HepG2 (cell line): ENCODE results near the gene TULP4. TPM values are rescaled to one million over a fixed set of nuclear protein-coding genes. Genes with fewer than 3 reads are reported as not detected.
A peak's percentile ranks its signal among the peaks of the same experiment; 100 is the strongest.

Experiments used
- DMAP1 ChIP-seq: IDR thresholded peaks from 2 replicates; pipeline ENCODE4 v1.6.1; 2016
- DRAP1 ChIP-seq: IDR thresholded peaks from 2 replicates; pipeline ENCODE4 v1.6.1; 2016; ENCODE audit warnings: missing genetic modification reagents, missing compliant biosample characterization
- HMGXB4 ChIP-seq, 2 experiments: sonication (generic) in 1 of 2; formaldehyde crosslinking in 1 of 2; IDR thresholded peaks; 2 replicates each; pipeline versions ENCODE4 v1.4.0 to v1.6.1; 2018 to 2020; ENCODE audit warnings: missing genetic modification reagents in 2 of 2, borderline replicate concordance in 1 of 2, low read depth in 1 of 2, mild to moderate bottlenecking in 1 of 2, missing biosample characterization in 1 of 2
- MBD4 ChIP-seq: IDR thresholded peaks from 2 replicates; pipeline ENCODE4 v1.6.1; 2012; ENCODE audit warnings: low read length, inconsistent platforms, borderline replicate concordance
- RAD51 ChIP-seq: fragments of 450-650 bp; IDR thresholded peaks from 2 replicates; pipeline ENCODE4 v1.6.1; 2016; ENCODE audit warnings: borderline replicate concordance
- SOX5 ChIP-seq: IDR thresholded peaks from 2 replicates; pipeline ENCODE4 v1.6.1; 2016; ENCODE audit warnings: borderline replicate concordance
- ZFP36 ChIP-seq: fragments of 150-350 bp; IDR thresholded peaks from 2 replicates; pipeline ENCODE4 v1.6.1; 2018; ENCODE audit warnings: borderline replicate concordance, low read length, low read depth; ENCODE audit not compliant: partially characterized antibody
- ZNF576 ChIP-seq: sonication (generic); formaldehyde crosslinking; IDR thresholded peaks from 2 replicates; pipeline ENCODE4 v1.4.0; 2020; ENCODE audit warnings: mild to moderate bottlenecking, missing genetic modification reagents
- ZNF670 ChIP-seq: sonication (generic); formaldehyde crosslinking; IDR thresholded peaks from 2 replicates; pipeline ENCODE4 v1.8.0; 2022; ENCODE audit warnings: mild to moderate bottlenecking, missing genetic modification reagents, borderline replicate concordance
- ZSCAN31 ChIP-seq: sonication (generic); formaldehyde crosslinking; IDR thresholded peaks from 2 replicates; pipeline ENCODE4 v1.5.0; 2020; ENCODE audit warnings: low read depth, mild to moderate bottlenecking, missing genetic modification reagents
- polyA plus RNA-seq, 8 experiments: library from polyadenylated mRNA; depleted of rRNA in 3 of 8; stranded (reverse) in 7 of 8; unstranded in 1 of 8; fragments of >200 nt; fragmentation: Illumina TruSeq in 4 of 8; extraction: Trizol in 4 of 8; gene quantifications; 2 replicates each; pipeline versions ENCODE4 v1.2.1 to v1.2.3, GENCODE V29; 2011 to 2016; ENCODE audit warnings: low read depth in 4 of 8, missing spikeins in 1 of 8, mixed read lengths in 1 of 8; ENCODE audit not compliant: insufficient read depth in 1 of 8
- total RNA-seq, 5 experiments: library from RNA; depleted of rRNA; stranded (reverse); fragments of >200 nt; fragmentation: Illumina TruSeq; extraction: Trizol; gene quantifications; 2 replicates each; pipeline ENCODE4 v1.2.3, GENCODE V29; 2016; ENCODE audit warnings: low read depth in 1 of 5
- TF ChIP-seq, protein P1 (sequence below): sonication (generic); formaldehyde crosslinking; conservative IDR thresholded peaks from 2 replicates; pipeline ENCODE4 v1.4.0; 2020; ENCODE audit warnings: mild to moderate bottlenecking, missing genetic modification reagents, moderate library complexity
- TF ChIP-seq, protein P2 (sequence below): sonication (generic); formaldehyde crosslinking; IDR thresholded peaks from 2 replicates; pipeline ENCODE4 v1.4.0; 2020; ENCODE audit warnings: missing genetic modification reagents
- TF ChIP-seq, protein P3 (sequence below): IDR thresholded peaks from 2 replicates; pipeline ENCODE4 v1.6.1; 2016

Gene TULP4
- total and polyA plus RNA-seq, 2 of the 13 experiments (the other 11 are each of a cell fraction or from before 2014, with no cell fraction given) = 21.1 to 122 TPM

- TF ChIP-seq ZNF576 (CRISPR knock-in tag) (no peak), HMGXB4 (CRISPR knock-in tag; IDR thresholded peaks at IDR 0.05; ENCODE audit: borderline replicate concordance in 1 of 2, low read depth in 1 of 2) (peak; percentile 33 to 38; a peak in 1 of 4 replicates), SOX5 (CRISPR knock-in tag) (peak; percentile 97), ZNF670 (CRISPR knock-in tag) (no peak; the same call in 1 of the 2 replicates), MBD4 (peak; percentile 64; the same call in 1 of the 2 replicates), DMAP1 (CRISPR knock-in tag) (peak; percentile 64; the same call in 1 of the 2 replicates), ZSCAN31 (CRISPR knock-in tag) (peak; percentile 84; the same call in 1 of the 2 replicates), RAD51 (no peak), ZFP36 (no peak), DRAP1 (CRISPR knock-in tag) (peak; percentile 76)
- TF ChIP-seq, protein P1, sequence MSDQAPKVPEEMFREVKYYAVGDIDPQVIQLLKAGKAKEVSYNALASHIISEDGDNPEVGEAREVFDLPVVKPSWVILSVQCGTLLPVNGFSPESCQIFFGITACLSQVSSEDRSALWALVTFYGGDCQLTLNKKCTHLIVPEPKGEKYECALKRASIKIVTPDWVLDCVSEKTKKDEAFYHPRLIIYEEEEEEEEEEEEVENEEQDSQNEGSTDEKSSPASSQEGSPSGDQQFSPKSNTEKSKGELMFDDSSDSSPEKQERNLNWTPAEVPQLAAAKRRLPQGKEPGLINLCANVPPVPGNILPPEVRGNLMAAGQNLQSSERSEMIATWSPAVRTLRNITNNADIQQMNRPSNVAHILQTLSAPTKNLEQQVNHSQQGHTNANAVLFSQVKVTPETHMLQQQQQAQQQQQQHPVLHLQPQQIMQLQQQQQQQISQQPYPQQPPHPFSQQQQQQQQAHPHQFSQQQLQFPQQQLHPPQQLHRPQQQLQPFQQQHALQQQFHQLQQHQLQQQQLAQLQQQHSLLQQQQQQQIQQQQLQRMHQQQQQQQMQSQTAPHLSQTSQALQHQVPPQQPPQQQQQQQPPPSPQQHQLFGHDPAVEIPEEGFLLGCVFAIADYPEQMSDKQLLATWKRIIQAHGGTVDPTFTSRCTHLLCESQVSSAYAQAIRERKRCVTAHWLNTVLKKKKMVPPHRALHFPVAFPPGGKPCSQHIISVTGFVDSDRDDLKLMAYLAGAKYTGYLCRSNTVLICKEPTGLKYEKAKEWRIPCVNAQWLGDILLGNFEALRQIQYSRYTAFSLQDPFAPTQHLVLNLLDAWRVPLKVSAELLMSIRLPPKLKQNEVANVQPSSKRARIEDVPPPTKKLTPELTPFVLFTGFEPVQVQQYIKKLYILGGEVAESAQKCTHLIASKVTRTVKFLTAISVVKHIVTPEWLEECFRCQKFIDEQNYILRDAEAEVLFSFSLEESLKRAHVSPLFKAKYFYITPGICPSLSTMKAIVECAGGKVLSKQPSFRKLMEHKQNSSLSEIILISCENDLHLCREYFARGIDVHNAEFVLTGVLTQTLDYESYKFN (CRISPR knock-in tag) = peak; percentile 99
- TF ChIP-seq, protein P2, sequence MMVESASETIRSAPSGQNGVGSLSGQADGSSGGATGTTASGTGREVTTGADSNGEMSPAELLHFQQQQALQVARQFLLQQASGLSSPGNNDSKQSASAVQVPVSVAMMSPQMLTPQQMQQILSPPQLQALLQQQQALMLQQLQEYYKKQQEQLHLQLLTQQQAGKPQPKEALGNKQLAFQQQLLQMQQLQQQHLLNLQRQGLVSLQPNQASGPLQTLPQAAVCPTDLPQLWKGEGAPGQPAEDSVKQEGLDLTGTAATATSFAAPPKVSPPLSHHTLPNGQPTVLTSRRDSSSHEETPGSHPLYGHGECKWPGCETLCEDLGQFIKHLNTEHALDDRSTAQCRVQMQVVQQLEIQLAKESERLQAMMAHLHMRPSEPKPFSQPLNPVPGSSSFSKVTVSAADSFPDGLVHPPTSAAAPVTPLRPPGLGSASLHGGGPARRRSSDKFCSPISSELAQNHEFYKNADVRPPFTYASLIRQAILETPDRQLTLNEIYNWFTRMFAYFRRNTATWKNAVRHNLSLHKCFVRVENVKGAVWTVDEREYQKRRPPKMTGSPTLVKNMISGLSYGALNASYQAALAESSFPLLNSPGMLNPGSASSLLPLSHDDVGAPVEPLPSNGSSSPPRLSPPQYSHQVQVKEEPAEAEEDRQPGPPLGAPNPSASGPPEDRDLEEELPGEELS = peak; percentile 97
- TF ChIP-seq, protein P3, sequence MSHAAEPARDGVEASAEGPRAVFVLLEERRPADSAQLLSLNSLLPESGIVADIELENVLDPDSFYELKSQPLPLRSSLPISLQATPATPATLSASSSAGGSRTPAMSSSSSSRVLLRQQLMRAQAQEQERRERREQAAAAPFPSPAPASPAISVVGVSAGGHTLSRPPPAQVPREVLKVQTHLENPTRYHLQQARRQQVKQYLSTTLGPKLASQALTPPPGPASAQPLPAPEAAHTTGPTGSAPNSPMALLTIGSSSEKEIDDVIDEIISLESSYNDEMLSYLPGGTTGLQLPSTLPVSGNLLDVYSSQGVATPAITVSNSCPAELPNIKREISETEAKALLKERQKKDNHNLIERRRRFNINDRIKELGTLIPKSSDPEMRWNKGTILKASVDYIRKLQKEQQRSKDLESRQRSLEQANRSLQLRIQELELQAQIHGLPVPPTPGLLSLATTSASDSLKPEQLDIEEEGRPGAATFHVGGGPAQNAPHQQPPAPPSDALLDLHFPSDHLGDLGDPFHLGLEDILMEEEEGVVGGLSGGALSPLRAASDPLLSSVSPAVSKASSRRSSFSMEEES = peak; percentile 77
Measured at GRCh38 chr6:158554611-158555361, 242.5 kb downstream of the TULP4 start (continued).
